22Rv1 (cell line): ENCODE results near the gene PARD3.

Experiments
- H3K27ac ChIP-seq: fragments of 450-650 bp; 2 replicates; pipeline ENCODE4 v1.5.1; 2017
- CTCF ChIP-seq: fragments of 450-650 bp; IDR thresholded peaks from 2 replicates; pipeline ENCODE4 v1.5.1; 2017; ENCODE audit warnings: mild to moderate bottlenecking
- ZFX ChIP-seq: fragments of 450-650 bp; IDR thresholded peaks from 2 replicates; pipeline ENCODE4 v1.6.1; 2017; ENCODE audit warnings: antibody characterized with exemption, borderline replicate concordance

Gene PARD3

GRCh38 chr10:34157501-34157900, 657.6 kb downstream of the PARD3 start:
- H3K27ac ChIP-seq = no peak overlapping the region
- TF ChIP-seq ZFX (no peak), CTCF (no peak)

GRCh38 chr10:34156781-34157425, 658.2 kb downstream of the PARD3 start:
- no peak overlapping the region for H3K27ac ChIP-seq
- TF ChIP-seq CTCF = no peak
- TF ChIP-seq ZFX = no peak

GRCh38 chr10:34155812-34156211, 659.3 kb downstream of the PARD3 start:
- no peak overlapping the region for H3K27ac ChIP-seq
- TF ChIP-seq CTCF (no peak), ZFX (no peak)

- no peak for TF ChIP-seq CTCF
- no peak for TF ChIP-seq ZFX
- H3K27ac ChIP-seq = no peak overlapping the region
These were observed 660.7 kb downstream of the PARD3 start for GRCh38 chr10:34154383-34154900.

- no peak overlapping the region for H3K27ac ChIP-seq
- TF ChIP-seq ZFX (no peak), CTCF (no peak)
These were observed 661.3 kb downstream of the PARD3 start for GRCh38 chr10:34153663-34154382.

- TF ChIP-seq CTCF = no peak
- TF ChIP-seq ZFX = no peak
- no peak overlapping the region for H3K27ac ChIP-seq
These were observed 662.7 kb downstream of the PARD3 start for GRCh38 chr10:34152434-34152833.

- H3K27ac ChIP-seq = no peak overlapping the region
- TF ChIP-seq ZFX (no peak), CTCF (no peak)
These were observed 663.2 kb downstream of the PARD3 start for GRCh38 chr10:34151931-34152330.
